WTC11 (cell line): Measurements from ENCODE around the gene MED4. TPM values are rescaled to one million over a fixed set of nuclear protein-coding genes. Genes with fewer than 3 reads are reported as not detected.

Experiments
- ATAC-seq: fragments of 200-7000 bp; cut with Tn5 transposase; 2 replicates; pipeline ENCODE4 v1.10.0; 2021; ENCODE audit warnings: mild to moderate bottlenecking, moderate library complexity
- CTCF ChIA-PET: fragments of 300-600 bp; sonication (Branson Sonifier 250); formaldehyde crosslinking; loops from one replicate; lab custom pipeline; 2021; ENCODE audit warnings: antibody characterized with exemption; lab: Charles Lee
- POLR2A ChIA-PET: fragments of 350-600 bp; sonication (Branson Sonifier 250); formaldehyde crosslinking; loops from one replicate; lab custom pipeline; 2021; ENCODE audit warnings: antibody characterized with exemption; lab: Charles Lee
- DNase-seq: peaks from one replicate; pipeline ENCODE4 v3.0.0; 2021; ENCODE audit warnings: low spot score
- H3K27ac Mint-ChIP-seq: 2 replicates; pipeline ENCODE4 v1.8.0; 2021; ENCODE audit warnings: mixed read lengths
- H3K27me3 Mint-ChIP-seq: 2 replicates; pipeline ENCODE4 v1.8.0; 2021; ENCODE audit warnings: low read depth, mild to moderate bottlenecking, moderate library complexity, mixed read lengths
- H3K36me3 Mint-ChIP-seq: 2 replicates; pipeline ENCODE4 v1.8.0; 2021; ENCODE audit warnings: mixed read lengths
- H3K4me1 Mint-ChIP-seq: 2 replicates; pipeline ENCODE4 v1.8.0; 2022; ENCODE audit warnings: mixed read lengths
- H3K4me3 Mint-ChIP-seq: 2 replicates; pipeline ENCODE4 v1.8.0; 2021; ENCODE audit warnings: mild to moderate bottlenecking, moderate library complexity, mixed read lengths
- H3K9me3 Mint-ChIP-seq: 2 replicates; pipeline ENCODE4 v1.8.0; 2021; ENCODE audit warnings: mixed read lengths
- ATF3 ChIP-seq: sonication (generic); formaldehyde crosslinking; conservative IDR thresholded peaks from 2 replicates; pipeline ENCODE4 v1.8.1; 2022; ENCODE audit warnings: mild to moderate bottlenecking, missing genetic modification reagents
- CTCF ChIP-seq: fragments of 200-600 bp; IDR thresholded peaks from 2 replicates; pipeline ENCODE4 v1.8.0; 2022; ENCODE audit warnings: antibody characterized with exemption
- EMX1 ChIP-seq: fragments of 250-450 bp; sonication (Bioruptor Pico); IDR thresholded peaks from 2 replicates; pipeline ENCODE4 v1.8.0; 2021; ENCODE audit warnings: mild to moderate bottlenecking
- ESRRA ChIP-seq: sonication (generic); formaldehyde crosslinking; IDR thresholded peaks from 2 replicates; pipeline ENCODE4 v1.8.1; 2022; ENCODE audit warnings: mild to moderate bottlenecking, missing genetic modification reagents, borderline replicate concordance
- FOXP1 ChIP-seq: sonication (generic); formaldehyde crosslinking; IDR thresholded peaks from 2 replicates; pipeline ENCODE4 v1.8.0; 2022; ENCODE audit warnings: missing genetic modification reagents, mild to moderate bottlenecking, moderate library complexity, borderline replicate concordance
- FOXP4 ChIP-seq: sonication (generic); formaldehyde crosslinking; IDR thresholded peaks from 2 replicates; pipeline ENCODE4 v1.8.0; 2022; ENCODE audit warnings: mild to moderate bottlenecking, missing genetic modification reagents
- IRF1 ChIP-seq: sonication (generic); formaldehyde crosslinking; IDR thresholded peaks from 2 replicates; pipeline ENCODE4 v1.8.0; 2023; ENCODE audit warnings: missing genetic modification reagents
- JUN ChIP-seq: sonication (generic); formaldehyde crosslinking; IDR thresholded peaks from 2 replicates; pipeline ENCODE4 v1.8.0; 2023; ENCODE audit warnings: mild to moderate bottlenecking, missing genetic modification reagents
- MYBL2 ChIP-seq: sonication (generic); formaldehyde crosslinking; IDR thresholded peaks from 2 replicates; pipeline ENCODE4 v1.8.1; 2023; ENCODE audit warnings: mild to moderate bottlenecking, moderate library complexity, missing genetic modification reagents
- NR2C2 ChIP-seq: sonication (generic); formaldehyde crosslinking; IDR thresholded peaks from 2 replicates; pipeline ENCODE4 v1.8.0; 2022; ENCODE audit warnings: mild to moderate bottlenecking, missing genetic modification reagents
- PREB ChIP-seq: sonication (generic); formaldehyde crosslinking; IDR thresholded peaks from 2 replicates; pipeline ENCODE4 v1.8.1; 2022; ENCODE audit warnings: mild to moderate bottlenecking, missing genetic modification reagents, moderate library complexity, borderline replicate concordance
- RELA ChIP-seq: sonication (generic); formaldehyde crosslinking; IDR thresholded peaks from 2 replicates; pipeline ENCODE4 v1.8.1; 2022; ENCODE audit warnings: missing genetic modification reagents, mild to moderate bottlenecking, borderline replicate concordance
- ZNF138 ChIP-seq: sonication (generic); formaldehyde crosslinking; conservative IDR thresholded peaks from 2 replicates; pipeline ENCODE4 v1.8.1; 2022; ENCODE audit warnings: mild to moderate bottlenecking, moderate library complexity, missing genetic modification reagents
- ZNF219 ChIP-seq: sonication (generic); formaldehyde crosslinking; IDR thresholded peaks from 2 replicates; pipeline ENCODE4 v1.8.0; 2023; ENCODE audit warnings: missing genetic modification reagents, mild to moderate bottlenecking, borderline replicate concordance
- ZNF281 ChIP-seq: sonication (generic); formaldehyde crosslinking; IDR thresholded peaks from 2 replicates; pipeline ENCODE4 v1.8.0; 2023; ENCODE audit warnings: mild to moderate bottlenecking, missing genetic modification reagents
- ZNF416 ChIP-seq: fragments of 250-450 bp; sonication (Bioruptor Pico); IDR thresholded peaks from 2 replicates; pipeline ENCODE4 v1.9.0; 2021; ENCODE audit warnings: mild to moderate bottlenecking, inconsistent platforms
- ZNF423 ChIP-seq: fragments of 250-450 bp; sonication (Bioruptor Pico); IDR thresholded peaks from 2 replicates; pipeline ENCODE4 v2.1.2; 2022; ENCODE audit warnings: mild to moderate bottlenecking, moderate library complexity
- ZNF425 ChIP-seq: fragments of 250-450 bp; sonication (Bioruptor Pico); conservative IDR thresholded peaks from 2 replicates; pipeline ENCODE4 v1.9.0; 2021; ENCODE audit warnings: mild to moderate bottlenecking
- total RNA-seq: library from RNA; stranded (reverse); gene quantifications from 3 replicates; pipeline ENCODE4 v1.2.3, GENCODE V29; 2021

Gene MED4
- total RNA-seq, 1 experiment from 2014 or later, result 48.1 TPM

GRCh38 chr13:48118030-48118429 lies 23.1 kb upstream of the MED4 start:
- no peak for DNase-seq
- POLR2A ChIA-PET, result no interaction called here
- H3K27me3 Mint-ChIP-seq, result peaks cover 6% of the 10 kb centered on the region; the same call in 1 of the 2 replicates

GRCh38 chr13:48116808-48117207 lies 21.9 kb upstream of the MED4 start:
- Mint-ChIP-seq H3K4me1 (no peaks in the 10 kb centered on the region), H3K9me3 (no peaks in the 10 kb centered on the region), H3K4me3 (no peak overlapping the region), H3K27ac (no peak overlapping the region), H3K36me3 (no peaks in the 10 kb centered on the region), H3K27me3 (peaks cover 10% of the 10 kb centered on the region; the same call in 1 of the 2 replicates)
- CTCF ChIA-PET, result no interaction called here
- POLR2A ChIA-PET, result no interaction called here
- no peak for DNase-seq
- no peak for ATAC-seq
- TF ChIP-seq JUN, result no peak
- no peak for TF ChIP-seq RELA (CRISPR knock-in tag)
- no peak for TF ChIP-seq ZNF416 (CRISPR knock-in tag)
- no peak for TF ChIP-seq ESRRA (CRISPR knock-in tag)
- TF ChIP-seq EMX1 (CRISPR knock-in tag), result no peak
- no peak for TF ChIP-seq MYBL2 (CRISPR knock-in tag)
- TF ChIP-seq NR2C2, result no peak
- TF ChIP-seq FOXP4, result no peak
- no peak for TF ChIP-seq ZNF423
- TF ChIP-seq ZNF425, result no peak
- TF ChIP-seq FOXP1 (CRISPR knock-in tag), result no peak
- no peak for TF ChIP-seq IRF1 (CRISPR knock-in tag)
- no peak for TF ChIP-seq ZNF138
- no peak for TF ChIP-seq ZNF219
- TF ChIP-seq ATF3, result no peak

More at GRCh38 chr13:48118030-48118429, 23.1 kb upstream of the MED4 start:
- H3K27ac Mint-ChIP-seq, result no peak overlapping the region
- TF ChIP-seq ZNF281 (CRISPR knock-in tag) (no peak), CTCF (no peak), PREB (CRISPR knock-in tag) (no peak)
- H3K4me1 Mint-ChIP-seq, result no peaks in the 10 kb centered on the region
- H3K9me3 Mint-ChIP-seq, result no peaks in the 10 kb centered on the region
- CTCF ChIA-PET, result no interaction called here
- no peaks in the 10 kb centered on the region for H3K36me3 Mint-ChIP-seq
- no peak for ATAC-seq
- H3K4me3 Mint-ChIP-seq, result no peak overlapping the region
